Vagina (tissue), 2 donors: Measurements from ENCODE around the gene EIF3B.
"Not testable (repeated sequence)": the region's sequence is repeated elsewhere in the genome, so short reads cannot be mapped to it uniquely, and the experiment has no call there.

Experiments used
- POLR2A ChIP-seq, 2 donors: fragments of 450-650 bp; IDR thresholded peaks; one replicate each; pipeline ENCODE4 v1.6.1; 2017; ENCODE audit warnings: antibody characterized with exemption in 2 of 2, mild to moderate bottlenecking in 2 of 2, moderate library complexity in 2 of 2
- TF ChIP-seq, protein P1 (sequence below), 3 experiments: fragments of 450-650 bp in 2 of 3; fragments of 200-600 bp in 1 of 3; sonication (generic) in 1 of 3; IDR thresholded peaks; one replicate each; pipeline ENCODE4 v1.5.1; 2017 to 2019; ENCODE audit warnings: antibody characterized with exemption in 3 of 3, mild to moderate bottlenecking in 2 of 3, moderate library complexity in 2 of 3

DNA sequence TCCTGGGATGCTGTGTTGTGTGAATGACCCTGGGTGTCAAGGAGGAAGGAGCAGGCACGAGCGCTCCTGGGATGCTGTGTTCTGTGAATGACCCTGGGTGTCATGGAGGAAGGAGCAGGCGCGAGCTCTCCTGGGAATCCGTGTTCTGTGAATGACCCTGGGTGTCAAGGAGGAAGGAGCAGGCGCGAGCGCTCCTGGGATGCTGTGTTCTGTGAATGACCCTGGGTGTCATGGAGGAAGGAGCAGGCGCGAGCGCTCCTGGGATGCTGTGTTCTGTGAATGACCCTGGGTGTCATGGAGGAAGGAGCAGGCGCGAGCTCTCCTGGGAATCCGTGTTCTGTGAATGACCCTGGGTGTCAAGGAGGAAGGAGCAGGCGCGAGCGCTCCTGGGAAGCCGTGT lies 22.9 kb downstream of the EIF3B start:
- not testable (repeated sequence) for TF ChIP-seq POLR2A (IDR thresholded peaks at IDR 0.05)
- TF ChIP-seq, protein P1, sequence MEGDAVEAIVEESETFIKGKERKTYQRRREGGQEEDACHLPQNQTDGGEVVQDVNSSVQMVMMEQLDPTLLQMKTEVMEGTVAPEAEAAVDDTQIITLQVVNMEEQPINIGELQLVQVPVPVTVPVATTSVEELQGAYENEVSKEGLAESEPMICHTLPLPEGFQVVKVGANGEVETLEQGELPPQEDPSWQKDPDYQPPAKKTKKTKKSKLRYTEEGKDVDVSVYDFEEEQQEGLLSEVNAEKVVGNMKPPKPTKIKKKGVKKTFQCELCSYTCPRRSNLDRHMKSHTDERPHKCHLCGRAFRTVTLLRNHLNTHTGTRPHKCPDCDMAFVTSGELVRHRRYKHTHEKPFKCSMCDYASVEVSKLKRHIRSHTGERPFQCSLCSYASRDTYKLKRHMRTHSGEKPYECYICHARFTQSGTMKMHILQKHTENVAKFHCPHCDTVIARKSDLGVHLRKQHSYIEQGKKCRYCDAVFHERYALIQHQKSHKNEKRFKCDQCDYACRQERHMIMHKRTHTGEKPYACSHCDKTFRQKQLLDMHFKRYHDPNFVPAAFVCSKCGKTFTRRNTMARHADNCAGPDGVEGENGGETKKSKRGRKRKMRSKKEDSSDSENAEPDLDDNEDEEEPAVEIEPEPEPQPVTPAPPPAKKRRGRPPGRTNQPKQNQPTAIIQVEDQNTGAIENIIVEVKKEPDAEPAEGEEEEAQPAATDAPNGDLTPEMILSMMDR (IDR thresholded peaks at IDR 0.05) = not testable (repeated sequence)
